Trophoblast cell (in vitro differentiated cells and primary cell): ENCODE data around the gene CTNNA3.
A peak's percentile ranks its signal among the peaks of the same experiment; 100 is the strongest.
"Not testable (repeated sequence)": the region's sequence is repeated elsewhere in the genome, so short reads cannot be mapped to it uniquely, and the experiment has no call there.

Experiments used
- DNase-seq, 2 donors: peaks; one replicate each; pipeline ENCODE4 v3.0.0-alpha.2; 2016
- H2AFZ ChIP-seq: 2 replicates; pipeline ENCODE4 v1.6.1; 2013; ENCODE audit warnings: low read length, moderate library complexity, mild to moderate bottlenecking; ENCODE audit not compliant: insufficient read depth, poor library complexity
- H2AK5ac ChIP-seq: 2 replicates; pipeline ENCODE4 v1.6.1; 2013; ENCODE audit warnings: mild to moderate bottlenecking, low read length
- H2BK120ac ChIP-seq: 2 replicates; pipeline ENCODE4 v1.6.1; 2013; ENCODE audit warnings: low read length, mild to moderate bottlenecking, moderate library complexity; ENCODE audit not compliant: insufficient read depth, poor library complexity
- H2BK12ac ChIP-seq: 2 replicates; pipeline ENCODE4 v1.6.1; 2013; ENCODE audit warnings: mild to moderate bottlenecking, low read length, moderate library complexity
- H2BK5ac ChIP-seq: 2 replicates; pipeline ENCODE4 v1.6.1; 2013; ENCODE audit warnings: low read length, low read depth, moderate library complexity, mild to moderate bottlenecking; ENCODE audit not compliant: poor library complexity
- H3K14ac ChIP-seq: 2 replicates; pipeline ENCODE4 v1.6.1; 2013; ENCODE audit warnings: mild to moderate bottlenecking, low read length
- H3K18ac ChIP-seq: 2 replicates; pipeline ENCODE4 v1.6.1; 2013; ENCODE audit warnings: mild to moderate bottlenecking, low read length
- H3K23ac ChIP-seq: 2 replicates; pipeline ENCODE4 v1.6.1; 2013; ENCODE audit warnings: low read length
- H3K27ac ChIP-seq: 2 replicates; pipeline ENCODE4 v1.5.1; 2013; ENCODE audit warnings: low read depth, mild to moderate bottlenecking, inconsistent platforms, low read length, moderate library complexity
- H3K27me3 ChIP-seq: 2 replicates; pipeline ENCODE4 v1.6.1; 2013; ENCODE audit warnings: inconsistent platforms, mild to moderate bottlenecking, low read length, moderate library complexity; ENCODE audit not compliant: insufficient read depth
- H3K36me3 ChIP-seq, 2 experiments: 1 replicate in 1 of 2; 2 replicates in 1 of 2; pipeline ENCODE4 v1.6.1; 2013; ENCODE audit warnings: low read length in 2 of 2, mild to moderate bottlenecking in 2 of 2, moderate library complexity in 1 of 2; ENCODE audit not compliant: insufficient read depth in 2 of 2, control insufficient read depth in 1 of 2
- H3K4ac ChIP-seq: 2 replicates; pipeline ENCODE4 v1.6.1; 2013; ENCODE audit warnings: low read depth, mild to moderate bottlenecking, low read length, moderate library complexity
- H3K4me1 ChIP-seq, 2 experiments: 1 replicate in 1 of 2; 2 replicates in 1 of 2; pipeline ENCODE4 v1.6.1; 2013; ENCODE audit warnings: low read length in 2 of 2, mild to moderate bottlenecking in 2 of 2, moderate library complexity in 1 of 2; ENCODE audit not compliant: insufficient read depth in 2 of 2, control insufficient read depth in 1 of 2
- H3K4me2 ChIP-seq: 2 replicates; pipeline ENCODE4 v1.6.1; 2013; ENCODE audit warnings: inconsistent platforms, mild to moderate bottlenecking, low read length, moderate library complexity
- H3K4me3 ChIP-seq: 2 replicates; pipeline ENCODE4 v1.5.1; 2013; ENCODE audit warnings: mild to moderate bottlenecking, low read depth, low read length, inconsistent platforms
- H3K79me1 ChIP-seq: one replicate; pipeline ENCODE4 v1.6.1; 2013; ENCODE audit warnings: low read length
- H3K79me2 ChIP-seq: 2 replicates; pipeline ENCODE4 v1.6.1; 2013; ENCODE audit warnings: low read length, mild to moderate bottlenecking; ENCODE audit not compliant: control insufficient read depth, insufficient read depth, poor library complexity
- H3K9ac ChIP-seq: 2 replicates; pipeline ENCODE4 v1.6.1; 2013; ENCODE audit warnings: mild to moderate bottlenecking, low read length
- H3K9me3 ChIP-seq: 2 replicates; pipeline ENCODE4 v1.6.1; 2013; ENCODE audit warnings: low read depth, mild to moderate bottlenecking, control low read depth, inconsistent platforms, low read length; ENCODE audit not compliant: insufficient read depth
- H4K12ac ChIP-seq: 2 replicates; pipeline ENCODE4 v1.6.1; 2013; ENCODE audit warnings: low read depth, mild to moderate bottlenecking, low read length, moderate library complexity
- H4K8ac ChIP-seq: 2 replicates; pipeline ENCODE4 v1.6.1; 2013; ENCODE audit warnings: low read depth, mild to moderate bottlenecking, low read length, moderate library complexity
- H4K91ac ChIP-seq: one replicate; pipeline ENCODE4 v1.6.1; 2013; ENCODE audit warnings: low read depth, mild to moderate bottlenecking, low read length, moderate library complexity
- WGBS: extraction: QIAGEN DNeasy Blood & Tissue Kit; methylation state at CpG from one replicate; pipeline ENCODE4 v1.1.7; 2013; ENCODE audit warnings: missing lambda C conversion rate; ENCODE audit not compliant: insufficient read length, insufficient coverage; ENCODE audit errors: extremely low coverage; 5-methylcytosine and 5-hydroxymethylcytosine counted together

CTNNA3 gene

DNA sequence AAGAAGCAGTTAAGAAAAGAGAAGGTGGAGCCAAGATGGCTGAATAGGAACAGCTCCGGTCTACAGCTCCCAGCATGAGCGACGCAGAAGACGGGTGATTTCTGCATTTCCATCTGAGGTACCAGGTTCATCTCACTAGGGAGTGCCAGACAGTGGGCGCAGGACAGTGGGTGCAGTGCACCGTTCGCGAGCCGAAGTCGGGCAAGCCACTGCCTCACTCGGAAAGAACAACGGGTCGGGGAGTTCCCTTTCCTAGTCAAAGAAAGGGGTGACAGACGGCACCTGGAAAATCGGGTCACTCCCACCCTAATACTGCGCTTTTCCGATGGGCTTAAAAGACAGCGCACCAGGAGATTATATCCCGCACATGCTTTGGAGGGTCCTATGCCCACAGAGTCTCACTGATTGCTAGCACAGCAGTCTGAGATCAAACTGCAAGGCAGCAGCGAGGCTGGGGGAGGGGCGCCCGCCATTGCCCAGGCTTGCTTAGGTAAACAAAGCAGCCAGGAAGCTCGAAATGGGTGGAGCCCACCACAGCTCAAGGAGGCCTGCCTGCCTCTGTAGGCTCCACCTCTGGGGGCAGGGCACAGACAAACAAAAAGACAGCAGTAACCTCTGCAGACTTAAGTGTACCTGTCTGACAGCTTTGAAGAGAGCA is 3.7 kb upstream of the CTNNA3 start:
- not testable (repeated sequence) for H3K4me2 ChIP-seq, H4K8ac ChIP-seq, H3K9me3 ChIP-seq, H4K12ac ChIP-seq, H4K91ac ChIP-seq, H3K79me2 ChIP-seq, H2BK120ac ChIP-seq, H2BK5ac ChIP-seq, H3K18ac ChIP-seq, H3K79me1 ChIP-seq, H2AFZ ChIP-seq, H3K27ac ChIP-seq, H3K9ac ChIP-seq, H3K4me1 ChIP-seq, H3K27me3 ChIP-seq, H3K4me3 ChIP-seq, H3K4ac ChIP-seq, H3K23ac ChIP-seq, H3K36me3 ChIP-seq, H2BK12ac ChIP-seq, H2AK5ac ChIP-seq, DNase-seq, H3K14ac ChIP-seq
- WGBS, result no CpG with 5 or more reads among the region's 23 CpGs

DNA sequence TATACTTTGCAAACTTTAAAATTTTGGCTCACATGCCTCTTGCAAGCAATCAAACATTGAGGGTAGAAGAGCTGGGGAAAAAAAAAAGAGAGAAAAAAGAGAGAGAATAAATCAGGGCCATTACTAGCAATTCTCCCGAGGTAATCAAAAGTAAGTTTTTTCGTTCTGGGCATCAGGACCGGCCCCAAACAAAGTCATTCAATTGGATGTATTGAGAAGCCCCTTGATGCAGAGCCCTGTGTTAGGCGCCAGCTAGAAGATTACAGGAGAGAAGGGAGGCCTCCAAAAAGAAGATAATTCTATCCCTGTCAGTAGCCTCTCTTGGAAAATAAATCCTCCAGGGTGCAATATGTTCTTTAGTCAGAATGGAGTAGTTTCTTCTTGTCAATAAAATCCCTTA is 2.2 kb upstream of the CTNNA3 start:
- peaks cover 4% of the 10 kb centered on the region for H3K9me3 ChIP-seq
- no peak overlapping the region for H4K12ac ChIP-seq
- H3K27ac ChIP-seq, result no peak overlapping the region
- H2AFZ ChIP-seq, result no peak overlapping the region
- no peak for DNase-seq
- no peak overlapping the region for H3K14ac ChIP-seq
- H2BK5ac ChIP-seq, result no peak overlapping the region
- H3K4me1 ChIP-seq, result peaks cover 0 to 2% of the 10 kb centered on the region in 2 experiments
- no peaks in the 10 kb centered on the region for H3K79me1 ChIP-seq
- no CpG with 5 or more reads among the region's 4 CpGs for WGBS
- no peak overlapping the region for H3K18ac ChIP-seq
- no peaks in the 10 kb centered on the region for H3K79me2 ChIP-seq
- H3K36me3 ChIP-seq, result no peaks in the 10 kb centered on the region
- H3K23ac ChIP-seq, result no peak overlapping the region
- H4K8ac ChIP-seq, result no peak overlapping the region
- no peak overlapping the region for H3K9ac ChIP-seq
- no peak overlapping the region for H3K4me2 ChIP-seq
- H2BK120ac ChIP-seq, result no peak overlapping the region
- H4K91ac ChIP-seq, result no peak overlapping the region
- no peaks in the 10 kb centered on the region for H3K27me3 ChIP-seq
- H3K4me3 ChIP-seq, result no peak overlapping the region
- H3K4ac ChIP-seq, result no peak overlapping the region
- no peak overlapping the region for H2BK12ac ChIP-seq
- H2AK5ac ChIP-seq, result no peak overlapping the region

DNA sequence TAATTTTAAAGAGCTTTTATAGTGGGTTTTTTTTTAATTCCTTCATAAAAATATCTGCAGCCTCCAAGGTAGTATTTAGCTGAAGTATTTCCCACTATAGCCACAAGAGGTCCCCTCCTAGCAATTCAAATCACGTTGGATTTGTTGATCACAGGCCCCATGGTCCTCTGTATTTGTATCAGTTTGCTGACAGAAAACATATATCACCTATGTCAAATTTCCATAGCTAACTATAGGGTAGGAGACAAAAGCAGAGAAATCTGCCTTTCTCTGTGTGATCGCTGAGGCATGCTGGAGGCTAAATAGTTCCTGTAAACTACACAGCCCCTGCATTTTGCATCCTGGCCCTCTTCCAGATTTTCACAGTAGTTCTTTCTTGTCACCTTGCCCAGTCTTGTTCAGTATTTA is 1.7 kb upstream of the CTNNA3 start:
- Histone ChIP-seq H2AFZ (no peak overlapping the region), H2AK5ac (no peak overlapping the region), H2BK12ac (no peak overlapping the region), H3K4me2 (no peak overlapping the region), H3K18ac (no peak overlapping the region), H2BK120ac (no peak overlapping the region), H3K9me3 (peaks cover 4% of the 10 kb centered on the region), H3K79me1 (no peaks in the 10 kb centered on the region), H3K27me3 (no peaks in the 10 kb centered on the region), H3K79me2 (no peaks in the 10 kb centered on the region), H2BK5ac (no peak overlapping the region), H3K9ac (no peak overlapping the region), H4K91ac (no peak overlapping the region), H3K23ac (no peak overlapping the region), H3K4me3 (no peak overlapping the region), H3K27ac (no peak overlapping the region), H3K4me1 (peaks cover 0 to 2% of the 10 kb centered on the region in 2 experiments), H3K36me3 (no peaks in the 10 kb centered on the region), H4K8ac (no peak overlapping the region), H4K12ac (no peak overlapping the region), H3K4ac (no peak overlapping the region), H3K14ac (no peak overlapping the region)
- no CpG with 5 or more reads among the region's 2 CpGs for WGBS
- DNase-seq, result peak in 1 of 2 donors; percentile 46

DNA sequence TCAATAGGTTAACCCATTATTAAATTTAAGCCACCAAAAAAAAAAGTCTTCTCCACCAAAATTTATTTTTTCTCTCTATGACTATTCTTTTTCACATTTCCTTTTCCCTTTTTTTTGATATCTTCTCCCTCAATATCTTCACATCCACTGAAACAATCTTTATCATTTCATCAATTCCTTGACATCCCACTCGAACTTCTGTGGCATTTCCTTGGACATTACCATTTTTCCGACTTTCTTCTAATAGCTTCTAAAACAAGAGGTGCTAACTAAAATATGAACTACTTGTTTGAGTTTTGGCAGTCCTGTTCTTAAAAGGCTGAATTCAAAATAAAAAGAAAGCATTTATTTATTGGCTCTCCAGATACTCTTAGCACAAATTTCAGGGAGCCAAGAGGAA is 684 bp upstream of the CTNNA3 start:
- Histone ChIP-seq H3K79me1 (no peaks in the 10 kb centered on the region), H3K4me3 (no peak overlapping the region), H3K18ac (no peak overlapping the region), H3K79me2 (no peaks in the 10 kb centered on the region), H2BK120ac (no peak overlapping the region), H2AK5ac (no peak overlapping the region), H3K4ac (no peak overlapping the region), H2BK12ac (no peak overlapping the region), H3K9ac (no peak overlapping the region), H4K91ac (no peak overlapping the region), H3K27ac (no peak overlapping the region), H2BK5ac (no peak overlapping the region), H4K12ac (no peak overlapping the region), H3K23ac (no peak overlapping the region), H3K27me3 (no peaks in the 10 kb centered on the region), H4K8ac (no peak overlapping the region), H3K14ac (no peak overlapping the region), H3K4me1 (peaks cover 0 to 2% of the 10 kb centered on the region in 2 experiments), H3K4me2 (no peak overlapping the region), H3K9me3 (peaks cover 4% of the 10 kb centered on the region), H3K36me3 (no peaks in the 10 kb centered on the region), H2AFZ (no peak overlapping the region)
- no CpG with 5 or more reads among the region's 2 CpGs for WGBS
- DNase-seq, result no peak
